OCI-M2 (cell line): ENCODE data around the gene CSAG2.

ENCODE experiments used
- DNase-seq: peaks from one replicate; lab custom pipeline; 2025; ENCODE audit not compliant: unreplicated experiment; lab: John Stamatoyannopoulos, UW

CSAG2 gene

DNA sequence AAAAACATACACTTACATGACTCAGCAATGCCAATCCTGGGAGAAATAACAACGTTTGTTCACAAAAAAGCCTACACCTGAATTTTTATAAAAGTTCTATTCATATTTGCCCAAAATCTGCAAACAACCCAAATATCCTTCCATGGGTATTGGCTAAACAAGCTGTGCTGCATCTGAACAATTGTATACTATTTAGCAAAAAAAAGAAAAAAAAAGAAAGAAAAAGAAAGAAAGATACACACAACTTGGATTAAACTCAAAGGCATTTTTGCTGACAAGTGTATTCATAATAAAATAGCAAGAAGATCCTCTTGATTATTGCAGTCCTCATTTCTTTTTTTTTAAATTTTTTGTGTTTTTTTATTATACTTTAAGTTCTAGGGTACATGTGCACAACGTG lies 34.9 kb downstream of the CSAG2 start:
- no peak for DNase-seq

DNA sequence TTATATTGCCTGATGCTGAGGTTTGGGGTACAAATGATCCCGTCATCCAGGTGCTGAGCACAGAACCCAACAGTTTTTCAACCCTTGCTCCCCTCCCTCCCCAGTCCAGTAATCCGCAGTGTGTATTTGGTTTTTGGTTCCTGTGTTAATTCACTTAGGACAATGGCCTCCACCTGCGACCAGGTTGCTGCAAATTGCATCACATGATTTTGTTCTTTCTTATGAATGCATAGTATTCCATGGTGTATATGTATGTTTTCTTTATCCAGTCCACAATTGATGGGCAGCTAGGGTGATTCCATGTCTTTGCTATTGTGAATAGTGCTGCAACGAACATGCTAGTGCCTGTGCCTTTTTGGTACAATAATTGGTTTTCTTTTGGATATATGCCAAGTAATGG lies 46.0 kb downstream of the CSAG2 start:
- DNase-seq: no peak

DNA sequence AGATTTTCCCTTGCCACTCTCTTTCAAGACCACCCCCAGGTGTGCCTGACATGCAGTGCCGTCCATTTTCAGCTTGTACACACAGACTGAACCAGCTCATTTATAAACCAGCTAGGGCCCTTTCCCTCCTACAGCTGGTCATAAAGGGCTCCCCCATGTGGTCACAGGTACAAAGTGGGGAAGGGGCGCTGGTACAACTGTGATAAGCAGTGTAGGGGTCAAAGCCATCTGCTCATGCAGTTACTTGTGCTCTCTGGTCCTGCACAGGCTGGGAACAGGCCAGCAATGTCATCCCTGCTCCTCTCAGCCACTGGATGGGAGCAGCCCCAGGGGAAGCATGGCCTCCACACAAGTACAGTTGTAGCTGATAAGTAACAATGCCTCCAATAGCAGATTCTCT lies 50.8 kb downstream of the CSAG2 start:
- DNase-seq: no peak
